Lung (tissue), 12 donors: ENCODE results near the gene GPR173. TPM values are rescaled to one million over a fixed set of nuclear protein-coding genes. Genes with fewer than 3 reads are reported as not detected.

Source experiments
- ATAC-seq: fragments of 200-7000 bp; cut with Tn5 transposase; one replicate; pipeline ENCODE4 v1.9.1; 2020; ENCODE audit warnings: moderate number of reproducible peaks; ENCODE audit not compliant: insufficient read depth, low FRiP score
- DNase-seq, 3 donors: peaks; one replicate each; pipeline ENCODE4 v3.0.0-alpha.2; 2013 to 2017
- H3K27ac ChIP-seq, 2 donors: one replicate each; pipeline ENCODE4 v1.5.1; 2013; ENCODE audit warnings: mild to moderate bottlenecking in 2 of 2, moderate library complexity in 2 of 2, control low read depth in 1 of 2, inconsistent platforms in 1 of 2, low read depth in 1 of 2, low read length in 1 of 2
- H3K27me3 ChIP-seq, 3 donors: one replicate each; pipeline ENCODE4 v1.5.1; 2013; ENCODE audit warnings: low read length in 2 of 3; ENCODE audit not compliant: control insufficient read depth in 3 of 3, insufficient read depth in 3 of 3
- H3K36me3 ChIP-seq, 4 donors: one replicate each; pipeline ENCODE4 v1.5.1; 2013; ENCODE audit warnings: low read length in 4 of 4, mild to moderate bottlenecking in 1 of 4, moderate library complexity in 1 of 4; ENCODE audit not compliant: control insufficient read depth in 4 of 4, insufficient read depth in 4 of 4
- H3K4me1 ChIP-seq, 5 donors: one replicate each; pipeline ENCODE4 v1.5.1; 2013; ENCODE audit warnings: low read length in 5 of 5, mild to moderate bottlenecking in 2 of 5, moderate library complexity in 1 of 5; ENCODE audit not compliant: control insufficient read depth in 5 of 5, insufficient read depth in 5 of 5
- H3K4me3 ChIP-seq: one replicate; pipeline ENCODE4 v1.5.1; 2013; ENCODE audit warnings: mild to moderate bottlenecking, control low read depth, moderate library complexity
- H3K9ac ChIP-seq, 2 donors: one replicate each; pipeline ENCODE4 v1.5.1; 2013; ENCODE audit warnings: low read length in 2 of 2, control low read depth in 1 of 2; ENCODE audit not compliant: insufficient read depth in 1 of 2
- H3K9me3 ChIP-seq, 4 donors: one replicate each; pipeline ENCODE4 v1.5.1; 2013; ENCODE audit warnings: low read length in 3 of 4, mild to moderate bottlenecking in 1 of 4, moderate library complexity in 1 of 4; ENCODE audit not compliant: control insufficient read depth in 4 of 4, insufficient read depth in 3 of 4
- WGBS, 2 donors: extraction: QIAGEN DNeasy Blood & Tissue Kit; methylation state at CpG; one replicate each; pipeline ENCODE4 v1.1.7; 2013; 5-methylcytosine and 5-hydroxymethylcytosine counted together
- polyA plus RNA-seq, 2 donors: library from polyadenylated mRNA; stranded (reverse); fragments of 200-250 nt; gene quantifications; one replicate each; pipeline ENCODE4 v1.2.1, GENCODE V29; 2013
- total RNA-seq, 2 donors: library from RNA; depleted of rRNA in 1 of 2; stranded (reverse); fragments of >200 nt in 1 of 2; gene quantifications; one replicate each; pipeline ENCODE4 v1.2.1, GENCODE V29; 2014 to 2021
- TF ChIP-seq, protein P1 (sequence below): IDR thresholded peaks from 2 replicates; pipeline ENCODE4 v1.5.1; 2012; ENCODE audit warnings: mild to moderate bottlenecking; ENCODE audit errors: control extremely low read depth, extremely low read depth
- donor health status: control.
- donor health status: control.
- donor health status: Bipolar disorder and iron deficiency.
- donor health status: healthy.
- donor health status: DM: yes; HTN: yes; CAD: no.

The GPR173 gene
- total and polyA plus RNA-seq, 4 donors: 0.94 to 4.6 (median 2.0) TPM

- ATAC-seq (no peak), DNase-seq (no peak)
- peak overlapping the region in 1 of 2 donors; percentile 28 for H3K27ac ChIP-seq
- 84 to 95% methylated on average over 9 of the region's 9 CpGs for WGBS, 2 donors
- TF ChIP-seq, protein P1, sequence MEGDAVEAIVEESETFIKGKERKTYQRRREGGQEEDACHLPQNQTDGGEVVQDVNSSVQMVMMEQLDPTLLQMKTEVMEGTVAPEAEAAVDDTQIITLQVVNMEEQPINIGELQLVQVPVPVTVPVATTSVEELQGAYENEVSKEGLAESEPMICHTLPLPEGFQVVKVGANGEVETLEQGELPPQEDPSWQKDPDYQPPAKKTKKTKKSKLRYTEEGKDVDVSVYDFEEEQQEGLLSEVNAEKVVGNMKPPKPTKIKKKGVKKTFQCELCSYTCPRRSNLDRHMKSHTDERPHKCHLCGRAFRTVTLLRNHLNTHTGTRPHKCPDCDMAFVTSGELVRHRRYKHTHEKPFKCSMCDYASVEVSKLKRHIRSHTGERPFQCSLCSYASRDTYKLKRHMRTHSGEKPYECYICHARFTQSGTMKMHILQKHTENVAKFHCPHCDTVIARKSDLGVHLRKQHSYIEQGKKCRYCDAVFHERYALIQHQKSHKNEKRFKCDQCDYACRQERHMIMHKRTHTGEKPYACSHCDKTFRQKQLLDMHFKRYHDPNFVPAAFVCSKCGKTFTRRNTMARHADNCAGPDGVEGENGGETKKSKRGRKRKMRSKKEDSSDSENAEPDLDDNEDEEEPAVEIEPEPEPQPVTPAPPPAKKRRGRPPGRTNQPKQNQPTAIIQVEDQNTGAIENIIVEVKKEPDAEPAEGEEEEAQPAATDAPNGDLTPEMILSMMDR: no peak
- H3K27me3 ChIP-seq: peaks cover 0 to 24% (median 20%) of the 10 kb centered on the region in 3 donors
- no peak overlapping the region for H3K9ac ChIP-seq
- peaks cover 0 to 3% (median 0%) of the 10 kb centered on the region in 4 donors for H3K9me3 ChIP-seq
- no peak overlapping the region for H3K4me3 ChIP-seq
- H3K4me1 ChIP-seq: peaks cover 0 to 9% (median 0%) of the 10 kb centered on the region in 5 donors
- H3K36me3 ChIP-seq: peaks cover 3 to 15% (median 3%) of the 10 kb centered on the region in 4 donors
Observed at GRCh38 chrX:53084863-53085262, 36.3 kb downstream of the GPR173 start.

DNA sequence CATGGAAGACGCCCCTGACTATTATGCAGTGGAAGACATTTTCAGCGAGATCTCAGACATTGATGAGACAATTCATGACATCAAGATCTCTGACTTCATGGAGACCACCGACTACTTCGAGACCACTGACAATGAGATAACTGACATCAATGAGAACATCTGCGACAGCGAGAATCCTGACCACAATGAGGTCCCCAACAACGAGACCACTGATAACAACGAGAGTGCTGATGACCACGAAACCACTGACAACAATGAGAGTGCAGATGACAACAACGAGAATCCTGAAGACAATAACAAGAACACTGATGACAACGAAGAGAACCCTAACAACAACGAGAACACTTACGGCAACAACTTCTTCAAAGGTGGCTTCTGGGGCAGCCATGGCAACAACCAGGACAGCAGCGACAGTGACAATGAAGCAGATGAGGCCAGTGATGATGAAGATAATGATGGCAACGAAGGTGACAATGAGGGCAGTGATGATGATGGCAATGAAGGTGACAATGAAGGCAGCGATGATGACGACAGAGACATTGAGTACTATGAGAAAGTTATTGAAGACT lies 37.2 kb downstream of the GPR173 start:
- Histone ChIP-seq H3K27ac (peak overlapping the region in 1 of 2 donors; percentile 23), H3K4me1 (peaks cover 0 to 8% (median 0%) of the 10 kb centered on the region in 5 donors), H3K36me3 (peaks cover 3 to 15% (median 3%) of the 10 kb centered on the region in 4 donors), H3K9ac (no peak overlapping the region), H3K4me3 (no peak overlapping the region), H3K9me3 (peaks cover 0 to 3% (median 0%) of the 10 kb centered on the region in 4 donors), H3K27me3 (peaks cover 0 to 22% (median 22%) of the 10 kb centered on the region in 3 donors)
- DNase-seq: no peak
- no peak for ATAC-seq
- TF ChIP-seq, protein P1: no peak
- WGBS, 2 donors: 84 to 89% methylated on average over 17 of the region's 17 CpGs

DNA sequence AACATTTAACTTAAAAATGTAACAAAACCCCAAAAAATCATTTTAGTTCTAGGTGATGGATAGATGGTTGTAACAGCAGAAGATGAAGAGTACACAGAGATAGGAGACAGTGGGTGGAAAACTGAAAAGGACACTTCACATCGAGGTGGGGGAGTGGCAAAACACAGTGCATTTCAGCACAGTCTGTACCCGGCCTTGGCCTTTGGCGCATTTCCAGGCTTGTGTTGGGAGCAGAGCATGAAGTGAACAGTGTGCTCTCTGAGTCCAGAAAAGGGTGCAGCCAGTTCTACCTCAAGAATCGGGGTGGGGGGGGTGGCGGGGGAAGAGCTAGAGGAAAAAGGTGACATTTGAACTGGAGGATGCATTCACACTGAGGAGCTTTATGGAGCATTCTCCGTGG lies 37.9 kb downstream of the GPR173 start:
- ATAC-seq: no peak
- 41 to 74% methylated on average over 6 of the region's 6 CpGs for WGBS, 2 donors
- no peak for DNase-seq
- Histone ChIP-seq H3K9me3 (peaks cover 0 to 3% (median 0%) of the 10 kb centered on the region in 4 donors), H3K36me3 (peaks cover 3 to 15% (median 3%) of the 10 kb centered on the region in 4 donors), H3K4me3 (no peak overlapping the region), H3K27ac (peak overlapping the region; percentile 20 to 86), H3K9ac (no peak overlapping the region), H3K27me3 (peaks cover 0 to 22% (median 22%) of the 10 kb centered on the region in 3 donors), H3K4me1 (peaks cover 0 to 8% (median 0%) of the 10 kb centered on the region in 5 donors)
- TF ChIP-seq, protein P1: no peak
